Measurements from ENCODE around the gene BICDL1.
A peak's percentile ranks its signal among the peaks of the same experiment; 100 is the strongest.

Gene BICDL1
- 133 to 223 (median 163) reads per million in 3 donors for total RNA-seq

- no peaks in the 10 kb centered on the region for H3K9me3 ChIP-seq (ENCODE audit: control insufficient read depth, low read length)
- no peaks in the 10 kb centered on the region for H3K27me3 ChIP-seq (replicated peaks; ENCODE audit: control insufficient read depth, insufficient read depth, low read length, poor library complexity, severe bottlenecking)
- peaks cover 13% of the 10 kb centered on the region for H3K4me1 ChIP-seq (ENCODE audit: control insufficient read depth, insufficient read depth, low read length, poor library complexity, severe bottlenecking)
- DNase-seq = peak; percentile 96 to 98 (median 98)
- H3K36me3 ChIP-seq (ENCODE audit: control insufficient read depth, insufficient read depth, low read length) = no peaks in the 10 kb centered on the region
- H3K27ac ChIP-seq (ENCODE audit: insufficient read depth, low read length, poor library complexity, severe bottlenecking) = peak within 1 kb of the TSS; percentile 86
- H3K4me3 ChIP-seq (ENCODE audit: insufficient read depth, low read depth, low read length, poor library complexity, severe bottlenecking) = peak within 1 kb of the TSS; percentile 92
Measured at GRCh38 chr12:119988472-119989360, at the start of gene BICDL1. TSS of gene BICDL1 (plus strand) at chr12:119989236. CDS start at chr12:119989869, 633 bp downstream.

- Histone ChIP-seq H3K36me3 (ENCODE audit: control insufficient read depth, insufficient read depth, low read length) (no peaks in the 10 kb centered on the region), H3K27ac (ENCODE audit: insufficient read depth, low read length, poor library complexity, severe bottlenecking) (no peak overlapping the region), H3K4me1 (ENCODE audit: control insufficient read depth, insufficient read depth, low read length, poor library complexity, severe bottlenecking) (no peaks in the 10 kb centered on the region), H3K4me3 (ENCODE audit: insufficient read depth, low read depth, low read length, poor library complexity, severe bottlenecking) (no peak overlapping the region), H3K27me3 (replicated peaks; ENCODE audit: control insufficient read depth, insufficient read depth, low read length, poor library complexity, severe bottlenecking) (no peaks in the 10 kb centered on the region), H3K9me3 (ENCODE audit: control insufficient read depth, low read length) (no peaks in the 10 kb centered on the region)
- DNase-seq = no peak
Measured at GRCh38 chr12:119940897-119941296, 48.1 kb upstream of the BICDL1 start.

GRCh38 chr12:119942386-119942785 lies 46.6 kb upstream of the BICDL1 start:
- Histone ChIP-seq H3K4me1 (ENCODE audit: control insufficient read depth, insufficient read depth, low read length, poor library complexity, severe bottlenecking) (no peaks in the 10 kb centered on the region), H3K27me3 (replicated peaks; ENCODE audit: control insufficient read depth, insufficient read depth, low read length, poor library complexity, severe bottlenecking) (no peaks in the 10 kb centered on the region), H3K27ac (ENCODE audit: insufficient read depth, low read length, poor library complexity, severe bottlenecking) (no peak overlapping the region), H3K36me3 (ENCODE audit: control insufficient read depth, insufficient read depth, low read length) (no peaks in the 10 kb centered on the region), H3K4me3 (ENCODE audit: insufficient read depth, low read depth, low read length, poor library complexity, severe bottlenecking) (no peak overlapping the region), H3K9me3 (ENCODE audit: control insufficient read depth, low read length) (no peaks in the 10 kb centered on the region)
- DNase-seq = no peak

- Histone ChIP-seq H3K9me3 (ENCODE audit: control insufficient read depth, low read length) (no peaks in the 10 kb centered on the region), H3K27ac (ENCODE audit: insufficient read depth, low read length, poor library complexity, severe bottlenecking) (no peak overlapping the region), H3K27me3 (replicated peaks; ENCODE audit: control insufficient read depth, insufficient read depth, low read length, poor library complexity, severe bottlenecking) (no peaks in the 10 kb centered on the region), H3K4me3 (ENCODE audit: insufficient read depth, low read depth, low read length, poor library complexity, severe bottlenecking) (no peak overlapping the region), H3K4me1 (ENCODE audit: control insufficient read depth, insufficient read depth, low read length, poor library complexity, severe bottlenecking) (no peaks in the 10 kb centered on the region), H3K36me3 (ENCODE audit: control insufficient read depth, insufficient read depth, low read length) (no peaks in the 10 kb centered on the region)
- no peak for DNase-seq
Measured at GRCh38 chr12:119946213-119946612, 42.8 kb upstream of the BICDL1 start.

GRCh38 chr12:119949145-119949544 lies 39.9 kb upstream of the BICDL1 start:
- no peak overlapping the region for H3K27ac ChIP-seq (ENCODE audit: insufficient read depth, low read length, poor library complexity, severe bottlenecking)
- no peaks in the 10 kb centered on the region for H3K9me3 ChIP-seq (ENCODE audit: control insufficient read depth, low read length)
- no peaks in the 10 kb centered on the region for H3K27me3 ChIP-seq (replicated peaks; ENCODE audit: control insufficient read depth, insufficient read depth, low read length, poor library complexity, severe bottlenecking)
- no peak overlapping the region for H3K4me3 ChIP-seq (ENCODE audit: insufficient read depth, low read depth, low read length, poor library complexity, severe bottlenecking)
- no peak for DNase-seq
- H3K36me3 ChIP-seq (ENCODE audit: control insufficient read depth, insufficient read depth, low read length) = no peaks in the 10 kb centered on the region
- no peaks in the 10 kb centered on the region for H3K4me1 ChIP-seq (ENCODE audit: control insufficient read depth, insufficient read depth, low read length, poor library complexity, severe bottlenecking)

- DNase-seq = no peak
- Histone ChIP-seq H3K9me3 (ENCODE audit: control insufficient read depth, low read length) (no peaks in the 10 kb centered on the region), H3K27ac (ENCODE audit: insufficient read depth, low read length, poor library complexity, severe bottlenecking) (no peak overlapping the region), H3K36me3 (ENCODE audit: control insufficient read depth, insufficient read depth, low read length) (no peaks in the 10 kb centered on the region), H3K4me1 (ENCODE audit: control insufficient read depth, insufficient read depth, low read length, poor library complexity, severe bottlenecking) (no peaks in the 10 kb centered on the region), H3K4me3 (ENCODE audit: insufficient read depth, low read depth, low read length, poor library complexity, severe bottlenecking) (no peak overlapping the region), H3K27me3 (replicated peaks; ENCODE audit: control insufficient read depth, insufficient read depth, low read length, poor library complexity, severe bottlenecking) (no peaks in the 10 kb centered on the region)
Measured at GRCh38 chr12:119949594-119949993, 39.4 kb upstream of the BICDL1 start.

- Histone ChIP-seq H3K27ac (ENCODE audit: insufficient read depth, low read length, poor library complexity, severe bottlenecking) (no peak overlapping the region), H3K36me3 (ENCODE audit: control insufficient read depth, insufficient read depth, low read length) (no peaks in the 10 kb centered on the region), H3K9me3 (ENCODE audit: control insufficient read depth, low read length) (peaks cover 9% of the 10 kb centered on the region), H3K4me3 (ENCODE audit: insufficient read depth, low read depth, low read length, poor library complexity, severe bottlenecking) (no peak overlapping the region), H3K27me3 (replicated peaks; ENCODE audit: control insufficient read depth, insufficient read depth, low read length, poor library complexity, severe bottlenecking) (no peaks in the 10 kb centered on the region), H3K4me1 (ENCODE audit: control insufficient read depth, insufficient read depth, low read length, poor library complexity, severe bottlenecking) (no peaks in the 10 kb centered on the region)
- no peak for DNase-seq
Measured at GRCh38 chr12:119956047-119956446, 33.0 kb upstream of the BICDL1 start.

- no peaks in the 10 kb centered on the region for H3K36me3 ChIP-seq (ENCODE audit: control insufficient read depth, insufficient read depth, low read length)
- H3K9me3 ChIP-seq (ENCODE audit: control insufficient read depth, low read length) = peaks cover 9% of the 10 kb centered on the region
- no peak for DNase-seq
- no peaks in the 10 kb centered on the region for H3K27me3 ChIP-seq (replicated peaks; ENCODE audit: control insufficient read depth, insufficient read depth, low read length, poor library complexity, severe bottlenecking)
- H3K4me3 ChIP-seq (ENCODE audit: insufficient read depth, low read depth, low read length, poor library complexity, severe bottlenecking) = no peak overlapping the region
- no peak overlapping the region for H3K27ac ChIP-seq (ENCODE audit: insufficient read depth, low read length, poor library complexity, severe bottlenecking)
- H3K4me1 ChIP-seq (ENCODE audit: control insufficient read depth, insufficient read depth, low read length, poor library complexity, severe bottlenecking) = no peaks in the 10 kb centered on the region
Measured at GRCh38 chr12:119957135-119957534, 31.9 kb upstream of the BICDL1 start.

- H3K27ac ChIP-seq (ENCODE audit: insufficient read depth, low read length, poor library complexity, severe bottlenecking) = no peak overlapping the region
- no peak for DNase-seq
- no peaks in the 10 kb centered on the region for H3K27me3 ChIP-seq (replicated peaks; ENCODE audit: control insufficient read depth, insufficient read depth, low read length, poor library complexity, severe bottlenecking)
- no peak overlapping the region for H3K4me3 ChIP-seq (ENCODE audit: insufficient read depth, low read depth, low read length, poor library complexity, severe bottlenecking)
- H3K36me3 ChIP-seq (ENCODE audit: control insufficient read depth, insufficient read depth, low read length) = no peaks in the 10 kb centered on the region
- peaks cover 9% of the 10 kb centered on the region for H3K9me3 ChIP-seq (ENCODE audit: control insufficient read depth, low read length)
- H3K4me1 ChIP-seq (ENCODE audit: control insufficient read depth, insufficient read depth, low read length, poor library complexity, severe bottlenecking) = no peaks in the 10 kb centered on the region
Measured at GRCh38 chr12:119959435-119959834, 29.6 kb upstream of the BICDL1 start.

GRCh38 chr12:119964123-119964522 lies 24.9 kb upstream of the BICDL1 start:
- H3K27me3 ChIP-seq (replicated peaks; ENCODE audit: control insufficient read depth, insufficient read depth, low read length, poor library complexity, severe bottlenecking) = no peaks in the 10 kb centered on the region
- H3K9me3 ChIP-seq (ENCODE audit: control insufficient read depth, low read length) = no peaks in the 10 kb centered on the region
- H3K4me1 ChIP-seq (ENCODE audit: control insufficient read depth, insufficient read depth, low read length, poor library complexity, severe bottlenecking) = no peaks in the 10 kb centered on the region
- H3K4me3 ChIP-seq (ENCODE audit: insufficient read depth, low read depth, low read length, poor library complexity, severe bottlenecking) = no peak overlapping the region
- H3K27ac ChIP-seq (ENCODE audit: insufficient read depth, low read length, poor library complexity, severe bottlenecking) = no peak overlapping the region
- no peak for DNase-seq
- no peaks in the 10 kb centered on the region for H3K36me3 ChIP-seq (ENCODE audit: control insufficient read depth, insufficient read depth, low read length)
